ENCODE results near the gene MCM3. TPM values are rescaled to one million over a fixed set of nuclear protein-coding genes. Genes with fewer than 3 reads are reported as not detected.

The MCM3 gene
- total RNA-seq, 1 donor from 2014 or later = 21.5 TPM

DNA sequence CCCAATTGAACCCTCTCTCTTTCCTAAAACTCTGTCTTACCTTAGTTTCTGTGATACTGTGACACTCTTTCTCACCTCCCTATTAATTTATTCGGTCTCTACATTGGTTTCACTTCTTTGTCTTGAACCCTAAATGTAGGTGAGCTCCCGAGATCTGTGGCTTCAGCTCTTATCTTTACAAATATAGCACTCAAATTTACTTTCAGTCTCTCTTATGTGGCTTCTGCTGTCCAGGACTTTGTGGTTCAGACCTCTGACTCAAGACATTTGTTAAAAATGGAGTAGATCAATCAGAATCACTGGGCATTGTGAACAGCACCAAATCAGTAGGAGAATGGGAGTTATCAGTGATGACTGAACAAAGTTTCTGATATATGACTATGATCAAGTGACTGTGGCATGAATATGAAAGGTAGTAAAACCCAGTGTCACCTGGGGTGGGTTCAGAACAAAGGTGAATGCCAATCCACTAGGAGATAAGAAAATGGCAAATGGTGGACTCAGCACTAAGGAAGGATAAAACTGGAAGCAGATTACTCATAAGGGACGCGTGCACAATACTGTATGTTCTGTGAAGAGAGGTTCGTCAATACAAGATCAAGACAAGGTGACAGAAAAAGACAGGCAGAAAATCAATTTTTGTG is 67.5 kb downstream of the MCM3 start:
- H3K36me3 Mint-ChIP-seq (ENCODE audit: unreplicated experiment) = no peaks in the 10 kb centered on the region
- TF ChIP-seq, protein P1, sequence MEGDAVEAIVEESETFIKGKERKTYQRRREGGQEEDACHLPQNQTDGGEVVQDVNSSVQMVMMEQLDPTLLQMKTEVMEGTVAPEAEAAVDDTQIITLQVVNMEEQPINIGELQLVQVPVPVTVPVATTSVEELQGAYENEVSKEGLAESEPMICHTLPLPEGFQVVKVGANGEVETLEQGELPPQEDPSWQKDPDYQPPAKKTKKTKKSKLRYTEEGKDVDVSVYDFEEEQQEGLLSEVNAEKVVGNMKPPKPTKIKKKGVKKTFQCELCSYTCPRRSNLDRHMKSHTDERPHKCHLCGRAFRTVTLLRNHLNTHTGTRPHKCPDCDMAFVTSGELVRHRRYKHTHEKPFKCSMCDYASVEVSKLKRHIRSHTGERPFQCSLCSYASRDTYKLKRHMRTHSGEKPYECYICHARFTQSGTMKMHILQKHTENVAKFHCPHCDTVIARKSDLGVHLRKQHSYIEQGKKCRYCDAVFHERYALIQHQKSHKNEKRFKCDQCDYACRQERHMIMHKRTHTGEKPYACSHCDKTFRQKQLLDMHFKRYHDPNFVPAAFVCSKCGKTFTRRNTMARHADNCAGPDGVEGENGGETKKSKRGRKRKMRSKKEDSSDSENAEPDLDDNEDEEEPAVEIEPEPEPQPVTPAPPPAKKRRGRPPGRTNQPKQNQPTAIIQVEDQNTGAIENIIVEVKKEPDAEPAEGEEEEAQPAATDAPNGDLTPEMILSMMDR (IDR thresholded peaks at IDR 0.05; ENCODE audit: partially characterized antibody, unreplicated experiment) = no peak
- no peaks in the 10 kb centered on the region for H3K27me3 Mint-ChIP-seq (ENCODE audit: unreplicated experiment)
- H3K27ac Mint-ChIP-seq (ENCODE audit: unreplicated experiment) = no peak overlapping the region
- H3K4me1 Mint-ChIP-seq (ENCODE audit: low read depth, unreplicated experiment) = no peaks in the 10 kb centered on the region
- no peak overlapping the region for H3K4me3 Mint-ChIP-seq (ENCODE audit: unreplicated experiment)
- H3K9me3 Mint-ChIP-seq (ENCODE audit: unreplicated experiment) = no peaks in the 10 kb centered on the region
- DNase-seq = no peak

DNA sequence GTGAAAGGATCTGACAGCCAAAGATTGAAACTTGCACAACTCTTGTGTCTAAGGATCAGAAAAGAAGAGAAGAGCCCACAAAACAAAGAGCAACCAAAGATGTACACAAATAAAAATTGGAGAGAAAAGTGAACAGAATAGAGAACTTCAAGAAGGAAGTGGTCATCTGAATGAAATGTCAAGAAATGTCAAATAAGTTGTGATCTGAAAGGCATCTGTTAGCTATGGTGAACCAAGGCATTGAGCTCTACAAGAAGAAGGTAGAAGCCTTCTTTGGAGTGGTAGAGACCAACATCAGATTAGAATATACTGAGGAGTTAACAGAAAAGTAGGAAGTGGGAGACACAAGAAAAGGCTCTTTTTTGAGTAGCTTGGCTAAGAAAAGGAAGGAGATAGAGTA is 68.8 kb downstream of the MCM3 start:
- Mint-ChIP-seq H3K9me3 (ENCODE audit: unreplicated experiment) (no peaks in the 10 kb centered on the region), H3K27ac (ENCODE audit: unreplicated experiment) (no peak overlapping the region), H3K4me3 (ENCODE audit: unreplicated experiment) (no peak overlapping the region), H3K4me1 (ENCODE audit: low read depth, unreplicated experiment) (no peaks in the 10 kb centered on the region), H3K36me3 (ENCODE audit: unreplicated experiment) (no peaks in the 10 kb centered on the region), H3K27me3 (ENCODE audit: unreplicated experiment) (no peaks in the 10 kb centered on the region)
- TF ChIP-seq, protein P1 (IDR thresholded peaks at IDR 0.05; ENCODE audit: partially characterized antibody, unreplicated experiment) = no peak
- no peak for DNase-seq

Other genes starting within 250 kb of the MCM3 start
- gene PKHD1, start 197.1 kb downstream of the MCM3 start, total RNA-seq (ENCODE audit: unreplicated experiment) = 0.02 TPM
- not detected for gene IL17A, start 98.4 kb downstream of the MCM3 start, total RNA-seq (ENCODE audit: unreplicated experiment)
- not detected for gene IL17F, start 40.2 kb downstream of the MCM3 start, total RNA-seq (ENCODE audit: unreplicated experiment)
- gene PAQR8, start 77.4 kb upstream of the MCM3 start, total RNA-seq (ENCODE audit: unreplicated experiment) = 2.7 TPM
- gene EFHC1, start 135.6 kb upstream of the MCM3 start, total RNA-seq (ENCODE audit: unreplicated experiment) = 25.6 TPM